C4-2B (cell line): ENCODE results near the gene RIMBP2.

Experiments
- CTCF ChIP-seq: fragments of 450-650 bp; conservative IDR thresholded peaks from 2 replicates; pipeline ENCODE4 v1.5.1; 2017; ENCODE audit warnings: mild to moderate bottlenecking
- ZFX ChIP-seq: fragments of 450-650 bp; IDR thresholded peaks from 2 replicates; pipeline ENCODE4 v1.6.1; 2017

- no peak for TF ChIP-seq CTCF
- TF ChIP-seq ZFX = no peak
Observed at GRCh38 chr12:130491421-130492357, 224.4 kb downstream of the RIMBP2 start.
